Glomerular endothelial cell (primary cell): ENCODE results near the gene HIP1. TPM values are rescaled to one million over a fixed set of nuclear protein-coding genes. Genes with fewer than 3 reads are reported as not detected.
"Not testable (repeated sequence)": the region's sequence is repeated elsewhere in the genome, so short reads cannot be mapped to it uniquely, and the experiment has no call there.

ENCODE experiments used
- DNase-seq: peaks from one replicate; pipeline ENCODE4 v3.0.0-alpha.2; 2011; ENCODE audit warnings: low read depth, low spot score; ENCODE audit errors: extremely low read depth
- total RNA-seq: library from RNA; depleted of rRNA; stranded (reverse); fragments of >200 nt; gene quantifications from 2 replicates; pipeline ENCODE4 v1.2.3, GENCODE V29; 2015

The HIP1 gene
- total RNA-seq, 1 donor from 2014 or later, result 35.5 TPM

GRCh38 chr7:75687246-75688088 is 51.3 kb downstream of the HIP1 start:
- no peak for DNase-seq

DNA sequence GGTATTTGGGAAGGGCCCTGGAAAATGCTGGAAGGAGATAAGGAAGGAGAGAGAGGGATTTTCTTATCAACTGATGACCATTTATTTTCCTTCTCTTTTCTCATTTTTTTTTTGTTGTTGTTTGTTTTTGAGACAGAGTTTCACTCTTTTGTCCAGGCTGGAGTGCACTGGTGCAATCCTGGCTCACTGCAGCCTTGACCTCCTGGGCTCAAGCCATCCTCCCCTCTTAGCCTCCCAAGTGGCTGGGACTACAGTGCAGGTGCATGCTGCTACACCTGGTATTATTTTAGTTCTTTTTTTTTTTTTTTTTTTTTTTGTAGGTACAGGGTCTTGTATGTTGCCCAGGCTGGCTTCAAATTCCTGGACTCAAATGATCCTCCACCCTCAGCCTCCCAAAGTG is 52.2 kb downstream of the HIP1 start:
- no peak for DNase-seq

DNA sequence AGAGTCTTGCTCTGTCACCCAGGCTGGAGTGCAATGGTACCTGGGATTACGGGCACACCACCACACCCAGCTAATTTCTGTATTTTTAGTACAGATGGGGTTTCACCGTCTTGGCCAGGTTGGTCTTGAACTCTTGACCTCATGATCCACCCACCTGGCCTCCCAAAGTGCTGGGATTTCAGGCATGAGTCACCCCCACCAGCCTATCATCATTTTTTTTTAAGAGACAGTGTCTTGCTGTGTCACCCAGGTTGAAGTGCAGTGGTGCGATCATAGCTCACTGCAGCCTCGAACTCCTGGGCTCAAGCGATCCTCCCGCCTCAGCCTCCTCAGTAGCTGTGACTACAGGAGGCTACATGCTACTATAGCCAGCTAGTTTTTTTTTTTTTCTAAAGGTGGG is 56.7 kb downstream of the HIP1 start:
- not testable (repeated sequence) for DNase-seq

DNA sequence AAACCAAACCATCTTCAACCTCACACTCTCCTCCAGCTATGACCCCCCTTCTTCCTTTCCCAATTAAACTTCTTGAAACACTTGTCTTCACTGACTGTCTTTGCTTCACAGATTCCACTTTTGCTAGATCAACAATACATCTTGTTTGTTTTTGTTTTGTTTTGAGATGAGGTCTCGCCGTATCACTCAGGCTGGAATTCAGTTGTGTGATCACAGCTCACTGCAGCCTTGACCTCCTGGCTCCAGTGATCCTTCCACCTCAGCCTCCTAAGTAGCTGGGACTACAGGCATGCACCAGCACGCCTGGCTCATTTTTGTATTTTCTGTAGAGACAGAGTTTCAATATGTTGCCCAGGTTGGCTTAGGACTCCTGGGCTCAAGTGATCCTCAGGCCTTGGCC is 59.7 kb downstream of the HIP1 start:
- no peak for DNase-seq

DNA sequence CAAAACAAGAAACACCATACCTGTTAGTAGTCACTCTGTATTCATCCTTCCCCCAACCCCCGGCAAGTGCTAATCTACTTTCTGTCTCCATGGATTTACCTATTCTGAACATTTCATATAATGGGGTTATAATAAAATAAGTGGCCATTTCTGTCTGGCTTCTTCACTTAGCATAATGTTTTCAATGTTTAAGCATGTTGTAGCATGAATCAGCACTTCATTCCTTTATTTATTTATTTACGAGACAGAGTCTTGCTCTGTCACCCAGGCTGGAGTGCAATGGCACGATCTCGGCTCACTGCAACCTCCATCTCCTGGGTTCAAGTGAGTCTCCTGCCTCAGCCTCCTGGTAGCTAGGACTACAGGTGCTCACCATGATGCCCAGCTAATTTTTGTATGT is 69.2 kb downstream of the HIP1 start:
- no peak for DNase-seq

GRCh38 chr7:75667938-75668337 is 70.8 kb downstream of the HIP1 start:
- DNase-seq, result no peak

DNA sequence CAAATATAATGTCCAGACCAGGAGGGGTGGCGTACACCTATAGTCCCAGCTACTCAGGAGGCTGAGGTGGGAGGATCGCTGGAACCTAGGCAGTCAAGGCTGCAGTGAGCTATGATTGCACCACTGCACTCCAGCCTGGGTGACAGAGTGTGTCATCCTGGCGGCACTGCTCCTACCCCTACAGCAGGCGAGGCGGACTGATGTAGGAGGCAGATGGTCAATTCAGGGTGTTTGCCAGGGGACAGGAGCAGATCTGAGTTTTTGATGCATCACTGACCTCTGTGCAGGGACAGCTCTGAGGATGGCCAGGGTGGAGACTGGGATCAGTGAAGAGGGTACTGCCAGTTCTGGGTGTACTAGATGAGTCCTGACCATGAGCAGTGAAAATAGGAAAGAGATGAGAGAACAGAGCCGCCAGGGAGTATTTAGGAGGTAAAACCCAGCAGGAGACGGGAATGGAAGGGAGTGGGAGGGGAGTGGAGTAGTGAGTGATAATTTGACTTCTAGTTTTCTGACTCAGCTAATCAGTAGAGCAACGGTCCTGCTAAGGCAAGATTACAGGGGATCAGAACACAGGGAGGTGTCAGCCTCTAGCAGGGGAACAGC is 75.3 kb downstream of the HIP1 start:
- no peak for DNase-seq

- no peak for DNase-seq
These were observed 76.0 kb downstream of the HIP1 start for GRCh38 chr7:75662579-75663301.

- DNase-seq, result no peak
These were observed 78.0 kb downstream of the HIP1 start for GRCh38 chr7:75660566-75661215.

GRCh38 chr7:75658802-75659201 is 79.9 kb downstream of the HIP1 start:
- no peak for DNase-seq

GRCh38 chr7:75658369-75658768 is 80.4 kb downstream of the HIP1 start:
- no peak for DNase-seq

- DNase-seq, result no peak
These were observed 80.9 kb downstream of the HIP1 start for GRCh38 chr7:75657866-75658265.

- no peak for DNase-seq
These were observed 82.0 kb downstream of the HIP1 start for GRCh38 chr7:75656740-75657139.

DNA sequence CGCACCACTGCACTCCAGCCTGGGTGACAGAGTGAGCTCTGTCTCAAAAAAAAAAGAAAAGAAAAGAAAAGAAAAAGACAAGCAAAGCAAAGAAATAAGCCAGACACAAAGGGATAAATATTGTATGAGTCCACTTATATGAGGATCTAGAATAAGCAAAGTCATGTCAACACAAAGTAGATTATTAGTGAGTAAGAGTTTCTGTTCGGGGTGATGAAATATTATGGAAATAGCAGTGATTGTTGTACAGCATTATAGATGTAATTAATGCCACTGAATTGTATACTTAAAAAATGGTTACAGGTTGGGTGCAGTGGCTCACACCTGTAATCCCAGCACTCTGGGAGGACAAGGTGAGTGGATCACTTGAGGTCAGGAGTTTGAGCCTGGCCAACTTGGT is 83.2 kb downstream of the HIP1 start:
- no peak for DNase-seq

- no peak for DNase-seq
These were observed 83.9 kb downstream of the HIP1 start for GRCh38 chr7:75654855-75655254.

DNA sequence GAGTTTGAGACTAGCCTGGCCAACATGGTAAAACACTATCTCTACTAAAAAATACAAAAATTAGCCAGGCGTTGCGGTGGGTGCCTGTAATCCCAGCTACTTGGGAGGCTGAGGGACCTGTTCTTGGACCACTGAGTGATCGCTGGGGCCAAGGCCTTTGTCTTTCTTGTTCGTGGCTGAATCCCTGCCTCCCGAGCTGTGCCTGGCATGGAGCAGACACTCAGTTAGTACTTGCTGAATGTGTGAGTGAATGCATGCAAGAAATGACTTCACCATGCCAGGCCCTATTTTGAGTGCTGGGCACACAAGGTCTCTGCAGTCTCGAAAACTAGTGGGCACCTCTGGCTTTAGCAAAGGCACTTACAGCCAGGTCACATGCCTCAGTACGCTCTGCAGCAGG is 85.1 kb downstream of the HIP1 start:
- no peak for DNase-seq

DNA sequence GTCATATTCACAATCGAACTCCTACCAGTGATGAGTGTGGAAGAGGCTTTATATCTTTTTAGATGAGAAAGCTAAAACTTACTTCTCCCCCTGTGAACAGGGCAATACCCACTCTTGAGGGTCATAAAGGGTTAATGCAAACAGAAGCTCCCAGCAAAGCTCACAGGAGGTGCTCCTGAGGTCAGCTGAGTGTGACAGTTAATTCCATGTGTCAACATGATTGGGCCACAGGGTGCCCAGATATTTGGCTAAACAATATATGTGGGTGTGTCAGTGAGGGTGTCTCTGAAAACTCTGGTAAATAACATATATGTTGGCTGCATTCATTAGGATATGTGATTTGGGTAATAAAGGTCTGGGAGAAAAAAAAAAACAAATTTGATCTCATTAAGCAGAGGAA is 86.0 kb downstream of the HIP1 start:
- DNase-seq, result no peak

DNA sequence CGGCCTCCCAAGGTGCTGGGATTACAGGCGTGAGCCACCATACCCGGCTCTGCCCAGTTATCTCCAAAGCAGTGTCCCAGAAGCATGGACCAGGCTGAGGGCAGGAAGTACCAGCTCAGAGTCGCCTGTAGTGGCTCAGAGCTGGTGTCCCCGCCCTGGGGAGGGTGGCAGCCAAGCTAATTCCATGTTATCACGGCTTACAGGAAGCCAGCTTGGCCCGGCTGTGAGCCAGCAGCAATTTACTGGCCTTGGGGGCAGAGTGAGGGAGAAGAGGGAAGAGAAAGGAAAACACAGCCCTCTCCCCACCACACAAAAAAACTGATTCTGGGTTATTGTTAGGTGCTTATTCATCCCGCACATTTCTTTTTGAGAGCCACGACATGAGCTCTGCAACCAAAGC is 88.1 kb downstream of the HIP1 start:
- DNase-seq, result no peak

GRCh38 chr7:75650062-75650461 is 88.7 kb downstream of the HIP1 start:
- no peak for DNase-seq

- no peak for DNase-seq
These were observed 89.3 kb downstream of the HIP1 start for GRCh38 chr7:75649462-75649861.

DNA sequence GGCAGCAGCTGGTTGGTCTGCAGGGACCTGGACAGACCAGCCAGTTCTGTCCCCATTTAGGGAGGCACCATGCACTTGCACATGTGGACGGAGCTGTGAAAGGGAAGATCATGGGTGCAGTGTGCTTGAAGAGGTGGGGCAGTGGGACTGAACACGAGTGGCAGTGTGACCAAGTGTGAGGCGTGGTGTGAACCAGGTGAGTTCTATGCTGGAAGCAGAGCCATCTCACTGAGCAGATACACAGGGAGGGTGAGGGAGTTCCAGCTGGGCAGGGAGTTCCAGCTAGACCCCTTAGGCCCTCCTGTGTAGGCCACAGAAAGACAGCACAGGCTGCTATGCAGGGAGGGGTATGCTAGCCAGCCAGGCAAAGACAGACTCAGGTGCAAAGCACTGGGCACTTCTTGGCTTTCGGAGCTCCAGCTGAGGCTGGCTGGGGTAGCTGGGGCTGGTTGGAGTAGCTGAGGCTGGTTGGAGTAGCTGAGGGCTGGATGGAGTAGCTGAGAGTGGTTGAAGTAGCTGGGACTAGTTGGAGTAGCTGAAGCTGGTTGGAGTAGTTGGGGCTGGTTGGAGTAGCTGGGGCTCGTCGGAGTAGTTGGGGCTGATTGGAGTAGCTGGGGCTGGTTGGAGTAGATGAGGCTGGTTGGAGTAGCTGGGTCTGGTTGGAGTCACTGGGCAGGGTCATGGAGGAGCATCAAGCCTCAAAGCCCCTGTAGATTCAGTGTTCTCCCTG is 90.9 kb downstream of the HIP1 start:
- DNase-seq, result no peak
